Sigmoid colon (tissue), 3 donors: ENCODE measurements around the gene COBL.

Source experiments
- POLR2A ChIP-seq, 2 donors: fragments of 450-650 bp; IDR thresholded peaks; one replicate each; pipeline ENCODE4 v1.6.1; 2016; ENCODE audit warnings: antibody characterized with exemption in 2 of 2, mild to moderate bottlenecking in 2 of 2, moderate library complexity in 2 of 2
- TF ChIP-seq, protein P1 (sequence below), 4 experiments: fragments of 450-650 bp in 3 of 4; fragments of 200-600 bp in 1 of 4; IDR thresholded peaks; one replicate each; pipeline ENCODE4 v1.5.1; 2016 to 2019; ENCODE audit warnings: antibody characterized with exemption in 4 of 4, mild to moderate bottlenecking in 3 of 4, moderate library complexity in 2 of 4

DNA sequence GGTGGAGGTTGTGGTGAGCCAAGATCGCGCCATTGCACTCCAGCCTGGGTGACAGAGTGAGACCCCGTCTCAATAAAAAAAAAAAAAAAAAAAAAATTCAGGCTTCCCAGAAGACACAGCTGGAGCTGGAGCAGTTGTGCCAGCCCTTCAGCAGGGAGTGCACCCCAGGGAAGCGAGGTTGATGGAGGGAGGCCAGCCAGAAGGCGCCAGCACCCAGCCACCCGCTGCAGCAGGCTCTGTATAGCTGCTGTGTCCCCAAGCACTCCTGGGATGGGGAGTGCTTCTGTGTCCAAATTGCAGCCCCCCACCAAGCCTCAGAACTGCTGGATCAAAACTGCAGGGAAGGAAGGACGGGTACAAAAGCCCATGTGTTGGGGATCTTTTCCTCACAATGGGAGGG, 47.8 kb downstream of the COBL start:
- TF ChIP-seq POLR2A (IDR thresholded peaks at IDR 0.05) = no peak
- TF ChIP-seq, protein P1, sequence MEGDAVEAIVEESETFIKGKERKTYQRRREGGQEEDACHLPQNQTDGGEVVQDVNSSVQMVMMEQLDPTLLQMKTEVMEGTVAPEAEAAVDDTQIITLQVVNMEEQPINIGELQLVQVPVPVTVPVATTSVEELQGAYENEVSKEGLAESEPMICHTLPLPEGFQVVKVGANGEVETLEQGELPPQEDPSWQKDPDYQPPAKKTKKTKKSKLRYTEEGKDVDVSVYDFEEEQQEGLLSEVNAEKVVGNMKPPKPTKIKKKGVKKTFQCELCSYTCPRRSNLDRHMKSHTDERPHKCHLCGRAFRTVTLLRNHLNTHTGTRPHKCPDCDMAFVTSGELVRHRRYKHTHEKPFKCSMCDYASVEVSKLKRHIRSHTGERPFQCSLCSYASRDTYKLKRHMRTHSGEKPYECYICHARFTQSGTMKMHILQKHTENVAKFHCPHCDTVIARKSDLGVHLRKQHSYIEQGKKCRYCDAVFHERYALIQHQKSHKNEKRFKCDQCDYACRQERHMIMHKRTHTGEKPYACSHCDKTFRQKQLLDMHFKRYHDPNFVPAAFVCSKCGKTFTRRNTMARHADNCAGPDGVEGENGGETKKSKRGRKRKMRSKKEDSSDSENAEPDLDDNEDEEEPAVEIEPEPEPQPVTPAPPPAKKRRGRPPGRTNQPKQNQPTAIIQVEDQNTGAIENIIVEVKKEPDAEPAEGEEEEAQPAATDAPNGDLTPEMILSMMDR (IDR thresholded peaks at IDR 0.05) = no peak
